Stimulated activated CD4-positive, alpha-beta T cell treated with anti-CD3 and anti-CD28 coated beads, Interleukin-1b, Interleukin-23, amount 100 ng/mL, for 48 hours (primary cell): ENCODE measurements around the gene ITIH5.

Experiments used
- DNase-seq: peaks from one replicate; pipeline ENCODE4 v3.0.0-alpha.2; 2020

ITIH5 gene

DNA sequence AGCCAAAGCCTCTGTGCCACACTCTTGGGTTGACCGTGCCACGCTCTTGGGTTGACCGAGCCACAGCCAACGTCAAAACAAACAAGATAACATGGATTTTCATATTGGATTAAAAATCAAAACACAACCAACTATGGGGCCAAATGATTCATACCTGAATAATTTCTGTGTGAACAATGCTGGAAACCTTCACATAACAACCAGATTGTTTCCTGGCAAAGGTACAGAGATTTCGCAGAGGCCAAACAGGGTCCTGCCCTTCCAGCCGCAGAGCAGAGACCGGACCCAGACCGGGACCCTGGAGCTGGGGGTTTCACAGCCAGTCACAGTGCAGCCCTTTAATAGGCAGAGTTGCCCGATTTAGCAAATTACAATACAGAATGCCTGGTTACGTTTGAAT, 40.5 kb downstream of the ITIH5 start:
- no peak for DNase-seq

GRCh38 chr10:7625836-7626235, 40.9 kb downstream of the ITIH5 start:
- no peak for DNase-seq

DNA sequence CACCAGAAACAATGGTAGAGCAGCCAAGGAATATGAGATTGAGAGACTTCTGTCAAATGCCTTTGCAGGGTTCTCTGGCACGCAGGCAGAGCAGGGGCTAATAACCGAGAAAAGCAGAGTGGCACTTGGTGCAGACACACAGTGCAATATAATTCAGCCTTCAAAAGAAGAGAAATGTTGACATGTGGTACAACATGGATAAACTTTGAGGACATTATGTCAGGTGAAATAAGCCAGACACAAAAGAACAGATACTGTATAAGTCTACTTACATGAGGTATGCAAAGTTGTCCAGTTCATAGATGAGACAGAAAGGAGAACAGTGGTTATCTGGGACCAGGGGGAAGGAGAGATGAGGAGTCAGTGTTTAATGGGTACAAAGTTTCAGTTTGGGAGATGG, 41.8 kb downstream of the ITIH5 start:
- no peak for DNase-seq

GRCh38 chr10:7622969-7623368, 43.8 kb downstream of the ITIH5 start:
- no peak for DNase-seq

GRCh38 chr10:7618461-7618860, 48.3 kb downstream of the ITIH5 start:
- no peak for DNase-seq

- no peak for DNase-seq
These were observed 54.9 kb downstream of the ITIH5 start for GRCh38 chr10:7611909-7612308.

GRCh38 chr10:7610651-7611389, 55.9 kb downstream of the ITIH5 start:
- no peak for DNase-seq

DNA sequence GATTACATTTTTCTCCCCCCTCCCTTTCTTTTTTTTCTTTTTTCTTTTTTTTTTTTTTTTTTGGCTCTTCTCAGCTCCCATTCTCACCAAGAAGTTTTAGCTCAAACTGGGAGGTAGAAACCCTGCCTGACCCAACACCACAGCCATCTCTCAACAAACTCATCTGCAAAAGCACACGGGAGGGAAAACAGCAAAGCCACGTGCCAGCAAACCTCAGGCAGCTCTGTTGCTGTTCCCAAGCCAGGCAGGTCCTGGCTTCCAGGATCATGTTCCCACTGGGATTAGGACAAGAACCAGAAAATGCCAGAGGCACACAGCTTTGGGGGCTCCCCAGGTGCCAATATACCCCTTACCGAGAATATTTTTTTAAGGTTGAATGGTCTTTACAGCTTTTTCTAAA, 56.7 kb downstream of the ITIH5 start:
- DNase-seq = no peak

DNA sequence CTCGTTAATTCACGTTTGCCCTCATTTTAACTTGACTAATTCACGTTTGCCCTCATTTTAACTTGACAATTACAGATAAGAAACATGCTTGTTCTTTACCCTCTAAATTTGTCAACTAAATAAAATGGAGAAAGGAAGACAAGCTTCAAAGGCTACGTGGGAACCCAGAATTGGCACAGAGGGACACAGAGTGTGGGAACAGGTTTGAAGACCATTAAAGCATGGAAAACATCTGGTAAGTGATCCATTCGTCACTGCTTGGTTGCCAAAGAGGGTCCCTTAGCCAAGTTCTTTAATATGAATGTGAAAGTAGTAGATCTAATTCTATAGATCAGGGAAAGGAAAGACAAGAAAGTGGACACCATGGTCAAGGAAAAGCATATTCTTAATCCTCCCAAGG, 57.2 kb downstream of the ITIH5 start:
- DNase-seq = no peak

- DNase-seq = no peak
These were observed 58.8 kb downstream of the ITIH5 start for GRCh38 chr10:7608001-7608400.

DNA sequence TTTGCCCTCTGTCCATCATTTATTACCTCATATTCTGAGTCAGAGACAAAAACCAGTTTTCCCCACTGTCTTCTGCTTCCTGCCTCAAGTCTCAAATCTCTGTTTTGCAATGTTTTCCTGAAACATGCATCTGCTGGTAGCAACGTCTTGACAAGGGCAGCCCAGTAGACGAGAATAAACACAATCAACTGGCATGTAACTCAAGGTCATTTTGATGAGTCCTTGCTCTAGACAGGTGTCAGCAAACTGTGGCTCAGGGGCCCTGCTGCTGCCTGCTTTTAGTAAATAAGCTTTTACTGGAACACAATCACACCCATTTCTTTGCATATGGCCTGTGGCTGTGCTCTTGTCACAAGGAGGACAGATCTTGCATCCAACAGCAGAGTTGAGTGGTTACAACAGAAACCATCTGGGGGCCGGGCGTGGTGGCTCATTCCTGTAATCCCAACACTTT, 59.8 kb downstream of the ITIH5 start:
- no peak for DNase-seq

DNA sequence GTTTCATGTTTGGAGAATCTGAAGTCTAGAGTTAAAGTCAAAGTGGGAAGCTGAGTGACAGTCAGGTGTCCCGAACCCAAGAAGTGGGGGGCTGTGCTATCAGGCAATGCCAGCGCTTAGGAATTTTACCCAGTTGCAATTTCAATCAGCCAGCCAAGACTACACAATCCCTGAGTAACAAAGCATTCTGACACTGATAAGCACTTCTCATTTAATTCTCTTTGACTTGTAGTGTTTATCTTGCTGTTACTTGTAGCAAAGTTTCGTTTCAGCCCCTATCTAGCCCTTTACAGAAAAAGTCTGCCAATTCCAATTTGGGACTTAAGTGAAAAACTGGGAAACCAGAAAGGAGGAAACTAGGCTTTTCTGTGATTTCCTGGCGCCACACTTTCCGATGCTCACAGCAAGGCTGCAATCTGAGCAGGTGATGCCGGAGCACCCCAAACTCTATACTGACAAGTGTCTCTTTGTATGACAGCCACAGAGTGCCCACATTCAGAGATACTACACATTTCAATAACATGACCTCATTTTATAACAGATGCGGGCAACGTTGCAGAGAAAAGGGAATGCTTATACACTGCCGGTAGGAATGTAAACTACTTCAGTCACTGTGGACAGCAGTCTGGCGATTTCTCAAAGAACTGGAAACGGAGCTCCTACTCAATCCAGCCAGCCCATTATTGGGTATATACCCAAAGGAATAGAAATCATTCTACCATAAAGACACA, 61.0 kb downstream of the ITIH5 start:
- no peak for DNase-seq

- DNase-seq = no peak
These were observed 65.6 kb downstream of the ITIH5 start for GRCh38 chr10:7601023-7601656.

DNA sequence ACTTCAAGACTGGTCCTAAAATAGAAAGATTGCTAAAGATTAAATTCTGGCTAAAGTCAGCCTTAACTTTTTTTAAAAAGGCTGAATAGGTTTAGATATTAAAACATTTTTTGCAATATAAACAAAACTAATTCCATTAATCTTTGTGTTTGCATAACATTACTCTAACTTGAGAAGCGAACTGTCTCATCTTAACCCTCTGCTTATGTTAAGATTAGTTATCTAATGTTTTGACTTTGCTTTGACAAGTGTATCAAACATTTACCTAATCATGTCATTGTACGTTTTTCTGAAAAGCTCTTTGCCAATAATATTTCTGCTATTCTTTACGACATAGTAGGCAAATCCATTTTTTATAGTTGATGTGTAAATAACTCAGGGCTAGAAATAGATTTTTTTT, 68.0 kb downstream of the ITIH5 start:
- DNase-seq = no peak

GRCh38 chr10:7596356-7596755, 70.4 kb downstream of the ITIH5 start:
- no peak for DNase-seq

GRCh38 chr10:7593905-7594304, 72.9 kb downstream of the ITIH5 start:
- no peak for DNase-seq

DNA sequence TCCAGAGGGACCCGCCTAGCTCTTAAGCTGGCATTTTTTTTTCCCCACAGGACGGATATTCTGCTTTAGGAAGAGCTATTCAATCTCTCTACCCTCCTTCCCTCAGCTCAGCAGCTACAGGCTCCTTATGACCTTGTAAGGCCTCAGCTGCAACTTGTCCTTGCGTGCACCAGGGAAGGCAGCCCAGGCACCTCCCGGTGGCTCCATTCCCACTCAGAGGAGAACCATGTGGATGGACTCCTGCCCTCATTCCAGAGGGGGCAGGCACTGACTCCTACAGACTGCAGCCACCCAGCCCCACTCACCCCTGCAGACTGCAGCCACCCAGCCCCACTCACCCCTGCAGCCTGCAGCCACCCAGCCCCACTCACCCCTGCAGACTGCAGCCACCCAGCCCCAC, 73.7 kb downstream of the ITIH5 start:
- no peak for DNase-seq

DNA sequence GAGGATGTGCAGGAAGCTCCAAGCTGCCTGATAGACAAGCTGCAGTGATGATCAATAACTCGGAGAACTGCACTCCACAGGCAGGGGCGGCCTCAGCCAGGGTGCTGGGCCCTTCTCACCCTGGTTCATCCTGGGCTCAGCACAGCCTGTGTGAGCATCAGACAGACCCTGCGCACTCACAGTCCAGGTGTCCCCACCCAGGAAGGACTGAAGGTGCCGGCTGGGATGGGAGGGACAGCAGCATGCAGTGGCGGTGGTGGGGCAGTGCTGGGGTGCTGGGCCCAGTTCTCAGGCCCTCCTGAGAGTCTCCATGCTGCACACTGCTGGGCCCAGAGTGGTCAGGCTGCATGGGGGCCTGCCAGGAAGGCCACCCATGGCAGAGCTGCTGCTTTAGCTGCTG, 74.1 kb downstream of the ITIH5 start:
- no peak for DNase-seq

DNA sequence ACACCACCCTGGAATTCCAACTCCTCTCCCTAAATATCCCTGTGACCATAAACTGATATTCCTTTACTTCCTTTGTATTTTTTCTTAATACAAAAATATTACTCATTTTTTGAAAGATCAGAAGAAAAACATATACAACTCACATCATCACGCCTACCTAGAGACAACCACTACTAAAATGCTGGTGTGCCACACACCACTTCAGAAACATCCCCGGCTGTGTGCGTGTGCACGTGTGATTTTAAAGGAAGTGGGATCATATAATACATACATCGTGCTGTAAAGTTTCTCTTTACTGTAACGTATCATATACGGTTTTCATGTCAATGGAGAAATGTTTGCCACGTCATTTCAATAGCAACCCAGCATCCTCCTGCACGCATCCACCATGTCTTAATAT, 76.5 kb downstream of the ITIH5 start:
- DNase-seq = no peak

GRCh38 chr10:7589748-7590147, 77.0 kb downstream of the ITIH5 start:
- DNase-seq = no peak

DNA sequence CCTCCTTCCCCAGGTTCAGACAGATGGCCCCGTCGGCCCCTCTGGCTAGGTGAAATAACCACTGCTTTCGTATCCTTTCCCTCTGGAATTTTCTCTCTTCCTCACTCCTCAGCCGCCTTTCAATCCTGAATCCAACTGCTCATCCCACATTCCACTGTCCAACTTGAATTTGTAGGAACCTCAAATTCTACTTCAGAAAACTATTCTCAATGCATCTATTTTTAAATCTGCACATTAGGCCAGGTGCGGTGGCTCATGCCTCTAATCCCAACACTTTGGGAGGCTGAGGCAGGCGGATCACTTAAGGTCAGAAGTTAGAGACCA, 78.9 kb downstream of the ITIH5 start:
- no peak for DNase-seq

DNA sequence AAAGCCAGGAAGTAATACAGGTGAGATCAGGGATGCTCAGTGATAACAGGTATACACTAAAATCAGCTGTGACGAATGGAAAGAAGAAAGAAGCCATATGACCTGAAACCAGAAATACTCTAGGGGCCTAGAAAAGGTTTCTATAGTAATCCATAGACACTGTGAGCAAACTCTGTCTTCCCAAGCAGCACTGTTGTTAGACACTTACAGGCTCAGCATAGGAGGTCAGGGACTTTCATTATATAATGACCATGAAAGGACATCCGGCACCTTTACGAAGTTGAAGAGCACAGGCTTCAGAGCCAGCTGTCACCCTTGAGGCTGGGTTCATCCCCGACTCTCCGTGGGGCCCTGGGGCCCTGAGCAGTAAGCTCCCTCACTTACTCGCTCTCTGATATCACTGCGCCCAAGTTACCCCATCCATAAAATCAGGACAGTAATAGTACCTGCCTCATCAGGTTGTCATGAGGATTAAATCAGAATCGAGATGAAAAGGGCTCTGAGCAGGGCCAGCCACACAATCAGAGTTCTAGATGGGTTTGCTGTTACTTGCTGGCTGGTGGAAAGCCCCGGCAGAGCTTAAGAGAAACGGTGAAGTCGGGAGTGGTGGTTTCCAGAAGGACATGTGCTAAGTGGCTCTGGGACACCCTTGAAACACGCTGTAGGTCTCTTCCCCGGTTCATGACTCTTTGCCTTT, 79.5 kb downstream of the ITIH5 start:
- DNase-seq = no peak

DNA sequence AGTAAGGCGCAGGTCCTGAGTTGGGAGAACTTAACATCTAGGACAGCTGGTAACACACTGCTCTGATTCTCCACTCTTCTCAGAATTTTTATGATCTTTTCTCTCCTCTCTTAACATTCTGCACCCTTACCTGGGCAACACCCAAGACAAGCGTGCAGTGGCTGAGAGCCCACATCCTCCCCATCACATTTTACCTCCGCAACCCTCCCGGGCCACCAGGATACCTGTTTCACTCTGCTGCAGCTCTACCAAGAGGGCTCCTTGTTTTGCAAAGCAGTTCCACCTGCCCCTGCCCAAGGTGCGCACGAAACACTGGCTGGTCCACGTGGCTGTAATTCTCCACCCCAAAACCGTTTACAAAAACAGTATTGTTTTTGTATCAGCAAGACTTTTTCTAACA, 81.5 kb downstream of the ITIH5 start:
- no peak for DNase-seq

DNA sequence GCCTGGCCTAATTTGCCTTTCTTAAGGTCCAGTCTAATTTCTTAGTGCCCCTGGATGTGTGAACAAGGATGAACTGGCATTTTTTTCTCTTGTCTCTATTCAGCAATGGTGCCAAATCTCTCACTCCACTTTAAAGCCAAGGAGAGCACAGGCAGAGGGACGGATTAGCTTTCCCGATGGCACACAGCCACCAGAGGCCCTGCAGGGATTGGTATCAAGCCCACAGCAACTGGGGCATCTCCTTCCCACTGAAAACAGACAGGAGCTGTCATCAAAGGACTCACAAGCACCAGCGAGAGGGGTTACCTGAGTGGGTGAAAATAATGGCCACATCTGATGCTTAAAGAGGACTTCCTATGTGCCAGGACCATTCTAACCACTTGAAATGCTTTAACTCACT, 83.1 kb downstream of the ITIH5 start:
- DNase-seq = no peak
